Epithelial cell of proximal tubule (primary cell): Measurements from ENCODE around the gene PCNA. TPM values are rescaled to one million over a fixed set of nuclear protein-coding genes. Genes with fewer than 3 reads are reported as not detected.

ENCODE experiments used
- DNase-seq: peaks from one replicate; pipeline ENCODE4 v3.0.0-alpha.2; 2011; ENCODE audit warnings: low read depth
- H3K4me3 ChIP-seq: 2 replicates; pipeline ENCODE4 v1.5.1; 2011; ENCODE audit warnings: low read depth, mild to moderate bottlenecking, low read length
- total RNA-seq: library from RNA; depleted of rRNA; stranded (reverse); fragments of >200 nt; gene quantifications from 2 replicates; pipeline ENCODE4 v1.2.3, GENCODE V29; 2015
- TF ChIP-seq, protein P1 (sequence below): conservative IDR thresholded peaks from 2 replicates; pipeline ENCODE4 v1.5.1; 2012; ENCODE audit warnings: low read depth, mild to moderate bottlenecking, low read length

The PCNA gene
- total RNA-seq, 1 donor from 2014 or later: 327 TPM

DNA sequence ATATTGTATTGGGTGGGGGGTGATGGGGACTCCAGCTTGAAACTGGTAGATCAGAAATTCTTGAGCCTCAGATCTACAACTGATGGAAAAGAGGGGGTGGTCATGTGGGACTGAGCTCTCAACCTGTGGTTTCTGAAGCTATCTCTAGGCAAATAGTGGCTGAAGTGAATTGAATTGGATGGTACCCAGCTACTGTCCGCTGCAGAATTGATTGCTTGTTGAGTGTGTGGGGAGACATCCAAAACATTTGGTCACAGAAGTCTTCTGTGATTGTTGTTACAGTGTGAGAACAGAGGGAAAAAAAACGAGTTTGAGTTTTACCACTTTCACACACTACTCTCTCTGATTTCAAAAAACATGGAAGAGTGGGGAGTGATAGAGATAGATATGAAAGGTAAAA lies 21.9 kb upstream of the PCNA start:
- H3K4me3 ChIP-seq: no peak overlapping the region
- DNase-seq: no peak
- TF ChIP-seq, protein P1, sequence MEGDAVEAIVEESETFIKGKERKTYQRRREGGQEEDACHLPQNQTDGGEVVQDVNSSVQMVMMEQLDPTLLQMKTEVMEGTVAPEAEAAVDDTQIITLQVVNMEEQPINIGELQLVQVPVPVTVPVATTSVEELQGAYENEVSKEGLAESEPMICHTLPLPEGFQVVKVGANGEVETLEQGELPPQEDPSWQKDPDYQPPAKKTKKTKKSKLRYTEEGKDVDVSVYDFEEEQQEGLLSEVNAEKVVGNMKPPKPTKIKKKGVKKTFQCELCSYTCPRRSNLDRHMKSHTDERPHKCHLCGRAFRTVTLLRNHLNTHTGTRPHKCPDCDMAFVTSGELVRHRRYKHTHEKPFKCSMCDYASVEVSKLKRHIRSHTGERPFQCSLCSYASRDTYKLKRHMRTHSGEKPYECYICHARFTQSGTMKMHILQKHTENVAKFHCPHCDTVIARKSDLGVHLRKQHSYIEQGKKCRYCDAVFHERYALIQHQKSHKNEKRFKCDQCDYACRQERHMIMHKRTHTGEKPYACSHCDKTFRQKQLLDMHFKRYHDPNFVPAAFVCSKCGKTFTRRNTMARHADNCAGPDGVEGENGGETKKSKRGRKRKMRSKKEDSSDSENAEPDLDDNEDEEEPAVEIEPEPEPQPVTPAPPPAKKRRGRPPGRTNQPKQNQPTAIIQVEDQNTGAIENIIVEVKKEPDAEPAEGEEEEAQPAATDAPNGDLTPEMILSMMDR: no peak

DNA sequence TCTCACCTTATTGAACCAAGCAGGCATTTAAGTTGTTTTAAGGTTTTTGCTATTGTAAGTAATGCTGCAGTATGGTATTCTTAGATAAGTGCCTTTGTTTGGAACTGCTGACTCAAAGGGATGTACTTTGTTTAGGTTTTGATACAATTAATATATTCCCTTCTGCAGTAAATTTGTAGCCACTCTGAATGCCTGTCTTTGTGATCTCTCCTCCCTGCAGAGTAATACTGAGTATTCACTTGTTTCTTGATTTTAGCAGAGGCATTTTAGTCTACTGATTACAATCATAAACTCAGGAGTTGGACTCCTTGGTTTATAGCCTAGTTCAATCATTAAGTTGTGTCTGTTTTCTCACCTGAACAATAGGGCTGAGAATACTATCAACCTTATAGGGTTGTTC lies 20.4 kb upstream of the PCNA start:
- DNase-seq: no peak
- TF ChIP-seq, protein P1: no peak

DNA sequence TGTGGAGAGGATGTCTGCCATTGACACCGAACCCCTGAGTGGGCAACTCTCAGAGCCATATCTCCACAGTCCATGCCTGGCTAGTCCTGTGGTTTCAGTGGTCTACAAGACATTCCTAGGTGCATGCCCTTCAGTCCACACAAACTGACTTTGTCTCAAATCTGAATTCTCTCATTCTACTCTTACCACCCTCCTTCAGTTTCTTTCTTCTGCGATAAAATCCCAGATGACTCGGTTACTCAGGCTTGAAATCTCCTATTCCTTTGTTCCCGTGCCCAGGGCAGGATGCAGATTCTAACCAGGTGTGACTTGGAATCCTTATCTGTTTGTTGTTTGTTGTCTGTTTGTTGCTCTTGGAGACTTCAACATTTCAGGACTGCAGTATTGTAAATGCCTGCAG lies 16.3 kb upstream of the PCNA start:
- no peak overlapping the region for H3K4me3 ChIP-seq
- TF ChIP-seq, protein P1: no peak
- no peak for DNase-seq

More for the DNA sequence above, 20.4 kb upstream of the PCNA start:
- H3K4me3 ChIP-seq: no peak overlapping the region

DNA sequence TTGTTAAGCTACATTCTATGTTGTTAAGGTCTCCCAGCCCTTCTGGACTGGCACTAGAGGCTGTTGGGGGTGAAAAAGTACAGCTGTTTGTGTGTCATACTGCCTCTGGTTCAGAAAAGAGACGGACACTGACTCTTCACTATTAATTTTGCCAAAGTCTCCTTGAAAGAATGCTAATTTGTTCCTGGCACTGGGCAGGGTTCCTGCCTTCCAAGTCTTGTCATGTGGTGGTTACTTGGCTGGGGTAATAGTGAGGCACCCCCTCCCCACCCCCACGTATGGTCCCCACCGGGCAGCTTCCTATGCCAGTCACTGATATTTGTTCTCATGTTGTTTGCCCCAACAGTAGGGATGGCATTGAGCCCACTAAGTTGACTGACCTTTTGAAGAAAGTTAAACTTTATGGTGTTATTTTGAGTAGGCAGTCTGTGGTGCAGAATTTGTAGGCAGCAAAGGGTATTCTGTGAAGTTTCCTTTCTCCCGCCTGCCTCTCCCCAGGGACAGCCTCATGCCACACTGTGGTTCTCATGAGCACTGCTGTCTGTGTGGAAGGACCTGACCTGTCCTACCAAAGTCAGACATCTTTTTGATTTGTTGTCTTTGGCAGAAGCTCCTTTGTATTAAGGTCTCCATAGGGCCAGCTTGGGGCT lies 15.7 kb upstream of the PCNA start:
- no peak for DNase-seq
- no peak overlapping the region for H3K4me3 ChIP-seq
- TF ChIP-seq, protein P1: no peak

DNA sequence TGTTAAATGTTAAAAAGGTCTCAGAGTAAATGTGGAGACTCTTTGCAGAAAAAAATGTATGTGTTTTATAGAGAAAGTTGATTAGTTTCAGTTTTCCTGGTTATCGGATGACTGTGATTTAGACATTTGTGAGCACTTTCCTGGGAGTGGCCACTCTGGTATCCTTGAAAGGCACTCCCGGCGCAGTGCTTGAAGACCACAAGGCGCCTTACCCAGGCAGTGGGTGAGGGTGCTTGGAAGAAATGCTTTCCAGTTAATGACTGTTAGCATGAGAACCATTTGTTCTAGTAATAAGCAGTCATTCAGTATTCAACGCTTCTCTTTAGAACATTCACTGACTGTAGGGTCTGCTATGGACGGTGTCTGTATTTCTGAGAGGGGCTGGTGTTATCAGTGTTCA lies 14.2 kb upstream of the PCNA start:
- DNase-seq: no peak
- TF ChIP-seq, protein P1: no peak
- no peak overlapping the region for H3K4me3 ChIP-seq

DNA sequence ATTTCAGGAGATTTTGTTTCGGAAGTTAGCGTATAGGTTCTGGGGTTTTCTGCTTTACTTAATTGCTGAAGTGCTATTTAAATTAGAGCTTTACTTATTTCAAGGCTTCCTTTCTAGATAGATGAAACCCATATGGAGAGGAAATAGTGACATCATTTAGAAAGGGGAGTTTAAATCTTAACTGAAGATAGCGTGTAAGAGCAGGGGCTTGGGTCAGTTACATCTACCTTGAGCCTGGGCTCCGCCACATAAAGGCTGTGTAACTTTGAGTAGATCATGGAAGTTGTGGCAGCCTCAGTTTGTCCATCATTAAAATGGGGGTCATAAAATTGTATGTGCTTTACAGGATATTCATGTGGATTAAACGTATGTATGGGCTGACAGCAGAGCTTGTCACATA lies 11.7 kb upstream of the PCNA start:
- no peak overlapping the region for H3K4me3 ChIP-seq
- no peak for DNase-seq
- TF ChIP-seq, protein P1: no peak

DNA sequence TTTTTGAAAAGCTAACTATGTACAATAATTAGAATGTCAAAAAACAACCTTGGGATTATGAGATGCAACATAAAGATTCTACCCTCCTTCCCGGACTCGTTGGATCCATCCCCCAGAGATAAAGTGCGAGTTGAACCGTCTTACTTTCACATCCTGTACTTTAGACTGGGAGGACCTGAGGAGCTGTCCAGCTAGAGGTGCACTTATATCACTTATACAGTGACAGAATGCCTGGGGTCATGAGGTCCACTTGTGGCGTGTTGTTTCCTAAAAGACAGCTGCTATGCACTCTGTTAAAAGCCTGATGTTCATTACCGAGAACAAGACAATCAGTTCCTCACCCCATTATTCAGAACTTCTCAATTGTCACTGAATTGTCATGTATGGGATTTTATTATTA lies 9.1 kb upstream of the PCNA start:
- DNase-seq: no peak
- no peak overlapping the region for H3K4me3 ChIP-seq

More for the DNA sequence above, 9.1 kb upstream of the PCNA start:
- TF ChIP-seq, protein P1: no peak
